Measurements from ENCODE around the gene IMMT. TPM values are rescaled to one million over a fixed set of nuclear protein-coding genes. Genes with fewer than 3 reads are reported as not detected.

The IMMT gene
- polyA plus RNA-seq, 1 donor (not counting 4 experiments of a cell fraction or from before 2014, with no cell fraction given) = 91.5 TPM

- H3K79me2 ChIP-seq (ENCODE audit: control insufficient read depth, insufficient read depth, low read length) = no peaks in the 10 kb centered on the region
- no peaks in the 10 kb centered on the region for H3K36me3 ChIP-seq (ENCODE audit: control insufficient read depth in 2 of 2, extremely low read depth in 1 of 2, insufficient read depth in 2 of 2, low read length in 2 of 2)
- DNase-seq (ENCODE audit: low read depth, low spot score) = no peak
- FAIRE-seq = no peak
- H3K9ac ChIP-seq (ENCODE audit: control insufficient read depth, extremely low read depth, insufficient read depth, low read length) = no peak overlapping the region
- no peaks in the 10 kb centered on the region for H3K9me3 ChIP-seq (ENCODE audit: control insufficient read depth, low read depth, low read length)
- peaks cover 5% of the 10 kb centered on the region for H4K20me1 ChIP-seq (ENCODE audit: control insufficient read depth, extremely low read depth, insufficient read depth, low read length)
- H3K4me3 ChIP-seq (ENCODE audit: control insufficient read depth in 2 of 3, extremely low read depth in 1 of 3, insufficient read depth in 2 of 3, low read depth in 1 of 3, low read length in 3 of 3) = no peak overlapping the region
- H3K4me1 ChIP-seq (ENCODE audit: control insufficient read depth, extremely low read depth, insufficient read depth, low read length) = no peaks in the 10 kb centered on the region
- no peaks in the 10 kb centered on the region for H3K9me1 ChIP-seq (ENCODE audit: control insufficient read depth, extremely low read depth, insufficient read depth, low read length)
- no peak overlapping the region for H2AFZ ChIP-seq (ENCODE audit: control insufficient read depth, low read length)
- dilution Hi-C loops (cut with MboI; ENCODE audit: extremely low pct_ligation_motif_present, low sequenced_read_pairs) = no loop called here
- H3K4me2 ChIP-seq (ENCODE audit: control insufficient read depth, extremely low read depth, insufficient read depth, low read depth, low read length) = no peak overlapping the region
- no peak overlapping the region for H3K27ac ChIP-seq (ENCODE audit: control insufficient read depth, insufficient read depth, low read length)
- H3K27me3 ChIP-seq (ENCODE audit: control insufficient read depth, extremely low read depth, insufficient read depth, low read length) = peaks cover 4% of the 10 kb centered on the region
- no peak for TF ChIP-seq CTCF (optimal IDR thresholded peaks at IDR 0.05 in 1 of 3, IDR thresholded peaks at IDR 0.05 in 1 of 3, conservative IDR thresholded peaks at IDR 0.05 in 1 of 3; ENCODE audit: extremely low read depth in 1 of 3, insufficient read depth in 2 of 3, low read length in 3 of 3)
- TF ChIP-seq EZH2 (IDR thresholded peaks at IDR 0.05; ENCODE audit: low read length) = no peak
These were observed 46.3 kb upstream of the IMMT start for GRCh38 chr2:86241611-86242010.

- TF ChIP-seq EZH2 (IDR thresholded peaks at IDR 0.05; ENCODE audit: low read length) (no peak), CTCF (optimal IDR thresholded peaks at IDR 0.05 in 1 of 3, IDR thresholded peaks at IDR 0.05 in 1 of 3, conservative IDR thresholded peaks at IDR 0.05 in 1 of 3; ENCODE audit: extremely low read depth in 1 of 3, insufficient read depth in 2 of 3, low read length in 3 of 3) (no peak)
- Histone ChIP-seq H3K4me2 (ENCODE audit: control insufficient read depth, extremely low read depth, insufficient read depth, low read depth, low read length) (no peak overlapping the region), H2AFZ (ENCODE audit: control insufficient read depth, low read length) (no peak overlapping the region), H3K4me3 (ENCODE audit: control insufficient read depth in 2 of 3, extremely low read depth in 1 of 3, insufficient read depth in 2 of 3, low read depth in 1 of 3, low read length in 3 of 3) (no peak overlapping the region), H3K9ac (ENCODE audit: control insufficient read depth, extremely low read depth, insufficient read depth, low read length) (no peak overlapping the region), H3K4me1 (ENCODE audit: control insufficient read depth, extremely low read depth, insufficient read depth, low read length) (no peaks in the 10 kb centered on the region), H3K27ac (ENCODE audit: control insufficient read depth, insufficient read depth, low read length) (no peak overlapping the region), H3K79me2 (ENCODE audit: control insufficient read depth, insufficient read depth, low read length) (no peaks in the 10 kb centered on the region), H3K36me3 (ENCODE audit: control insufficient read depth in 2 of 2, extremely low read depth in 1 of 2, insufficient read depth in 2 of 2, low read length in 2 of 2) (no peaks in the 10 kb centered on the region), H4K20me1 (ENCODE audit: control insufficient read depth, extremely low read depth, insufficient read depth, low read length) (peaks cover 5% of the 10 kb centered on the region), H3K27me3 (ENCODE audit: control insufficient read depth, extremely low read depth, insufficient read depth, low read length) (peaks cover 4% of the 10 kb centered on the region), H3K9me3 (ENCODE audit: control insufficient read depth, low read depth, low read length) (no peaks in the 10 kb centered on the region), H3K9me1 (ENCODE audit: control insufficient read depth, extremely low read depth, insufficient read depth, low read length) (no peaks in the 10 kb centered on the region)
- no peak for DNase-seq (ENCODE audit: low read depth, low spot score)
- FAIRE-seq = no peak
- dilution Hi-C loops (cut with MboI; ENCODE audit: extremely low pct_ligation_motif_present, low sequenced_read_pairs) = no loop called here
These were observed 45.0 kb upstream of the IMMT start for GRCh38 chr2:86240251-86240650.
